Heart left ventricle (tissue), 13 donors: ENCODE data around the gene RASGRP1.

Experiments
- CTCF ChIP-seq, 12 donors: fragments of 200-600 bp; sonication (generic) in 4 of 12; IDR thresholded peaks; one replicate each; pipeline versions ENCODE4 v1.5.0 to v1.8.0; 2018 to 2022; ENCODE audit warnings: antibody characterized with exemption in 12 of 12, mild to moderate bottlenecking in 5 of 12
- POLR2A ChIP-seq, 2 donors: fragments of 450-650 bp; IDR thresholded peaks; one replicate each; pipeline ENCODE4 v1.6.1; 2017; ENCODE audit warnings: antibody characterized with exemption in 2 of 2, mild to moderate bottlenecking in 2 of 2, moderate library complexity in 2 of 2
- donor health status: ischemic (EF 13 %, LVEDD 7.1; RV severe dilation, severe dysfunction).
- donor health status: DM: no; HTN: yes; CAD: no.
- donor health status: DM: no; HTN: no; CAD: no.
- donor health status: ischemic (EF 25% LVEDD 6.9; RV normal size, moderate dysfunction).
- donor health status: ischemic (EF 25% LVEDD 5.7; RV mildly dilated, moderate dysfunction).
- donor health status: ischemic (EF 35%, LVEDD 5.7; RV mildly dilated, moderate dysfunction).
- donor health status: nonischemic (EF 11% LVEDD 7.7; RV severe dilation, severe dysfunction).
- donor health status: DM: yes; HTN: yes; CAD: no.
- donor health status: PGD.
- donor health status: ischemic (EF 29% LVEDD 5.4; RV normal size, mild dysfunction).
- donor health status: nonischemic (EF 23%, LVEDD 6.1; RV moderate dilation, normal function).

GRCh38 chr15:38536201-38536676 lies 28.4 kb downstream of the RASGRP1 start:
- no peak for TF ChIP-seq CTCF (IDR thresholded peaks at IDR 0.05)
- no peak for TF ChIP-seq POLR2A (IDR thresholded peaks at IDR 0.05)
